SK-N-SH (cell line): ENCODE results near the gene RASAL2. TPM values are rescaled to one million over a fixed set of nuclear protein-coding genes. Genes with fewer than 3 reads are reported as not detected.

Experiments used
- CTCF ChIA-PET: fragments of 300-600, 350-600 bp; formaldehyde crosslinking; extraction: SDS; loops from one replicate; lab custom pipeline; 2021; lab: Yijun Ruan, JAX
- POLR2A ChIA-PET: fragments of 350-600 bp; sonication (Branson Sonifier 250); formaldehyde crosslinking; extraction: SDS; loops from one replicate; lab custom pipeline; 2020; ENCODE audit warnings: antibody characterized with exemption, inconsistent platforms; lab: Yijun Ruan, JAX
- DNase-seq: peaks from one replicate; pipeline ENCODE4 v3.0.0; 2012
- H2AFZ ChIP-seq: fragments of 200-600 bp; sonication (generic); 2 replicates; pipeline ENCODE4 v1.8.1; 2016; ENCODE audit warnings: antibody characterized with exemption, mild to moderate bottlenecking, low read depth
- H3F3A ChIP-seq: fragments of 200-600 bp; sonication (generic); replicated peaks from 2 replicates; pipeline ENCODE3; 2016; ENCODE audit warnings: antibody characterized with exemption, mild to moderate bottlenecking; ENCODE audit not compliant: insufficient read depth
- H3K27ac ChIP-seq, 2 experiments: fragments of 200-500 bp in 1 of 2; fragments of 200-600 bp in 1 of 2; sonication (Bioruptor generic) in 1 of 2; sonication (generic), shearing (Covaris generic) in 1 of 2; 2 replicates each; pipeline versions ENCODE4 v1.5.1 to v1.6.1; 2014 to 2016; ENCODE audit warnings: low read depth in 2 of 2, inconsistent platforms in 1 of 2, low read length in 1 of 2, mild to moderate bottlenecking in 1 of 2, mixed read lengths in 1 of 2
- H3K27me3 ChIP-seq: fragments of 200-600 bp; sonication (generic), shearing (Covaris generic); 2 replicates; pipeline ENCODE4 v1.6.1; 2016; ENCODE audit warnings: mixed run types; ENCODE audit not compliant: insufficient read depth
- H3K36me3 ChIP-seq, 2 experiments: fragments of 200-500 bp in 1 of 2; fragments of 200-600 bp in 1 of 2; sonication (Bioruptor generic) in 1 of 2; sonication (generic) in 1 of 2; replicated peaks in 1 of 2; 2 replicates each; pipeline versions ENCODE3 to v1.5.1; 2014 to 2016; ENCODE audit warnings: low read length in 1 of 2, mild to moderate bottlenecking in 1 of 2; ENCODE audit not compliant: insufficient read depth in 2 of 2, control insufficient read depth in 1 of 2
- H3K4me1 ChIP-seq, 2 experiments: fragments of 200-500 bp in 1 of 2; fragments of 200-600 bp in 1 of 2; sonication (Bioruptor generic) in 1 of 2; sonication (generic), shearing (Covaris generic) in 1 of 2; 2 replicates each; pipeline versions ENCODE4 v1.5.1 to v1.6.1; 2014 to 2016; ENCODE audit warnings: low read depth in 1 of 2, low read length in 1 of 2, mixed run types in 1 of 2; ENCODE audit not compliant: insufficient read depth in 2 of 2, control insufficient read depth in 1 of 2
- H3K4me2 ChIP-seq: fragments of 200-600 bp; sonication (generic), shearing (Covaris generic); 2 replicates; pipeline ENCODE4 v1.6.1; 2017; ENCODE audit warnings: mixed run types
- H3K4me3 ChIP-seq, 2 experiments: fragments of 200-500 bp in 1 of 2; fragments of 200-600 bp in 1 of 2; sonication (Bioruptor generic) in 1 of 2; sonication (generic), shearing (Covaris generic) in 1 of 2; 2 replicates each; pipeline versions ENCODE4 v1.5.1 to v1.8.1; 2014 to 2016; ENCODE audit warnings: low read depth in 2 of 2, inconsistent platforms in 1 of 2, low read length in 1 of 2, mild to moderate bottlenecking in 1 of 2, mixed read lengths in 1 of 2, moderate library complexity in 1 of 2
- H3K79me2 ChIP-seq: fragments of 200-600 bp; sonication (generic); 2 replicates; pipeline ENCODE4 v1.8.1; 2017; ENCODE audit warnings: mild to moderate bottlenecking; ENCODE audit not compliant: insufficient read depth
- H3K9ac ChIP-seq: fragments of 200-600 bp; sonication (generic); 2 replicates; pipeline ENCODE4 v1.6.1; 2017; ENCODE audit warnings: mixed run types
- H3K9me2 ChIP-seq: fragments of 200-600 bp; sonication (generic); 2 replicates; pipeline ENCODE4 v1.6.1; 2017; ENCODE audit warnings: mixed run types
- H3K9me3 ChIP-seq: fragments of 200-600 bp; sonication (generic); 2 replicates; pipeline ENCODE4 v1.6.1; 2017; ENCODE audit warnings: mixed run types, mild to moderate bottlenecking, moderate library complexity
- H4K20me1 ChIP-seq: fragments of 200-600 bp; sonication (generic); 2 replicates; pipeline ENCODE4 v1.6.1; 2017; ENCODE audit warnings: mild to moderate bottlenecking, mixed run types; ENCODE audit not compliant: insufficient read depth
- CTCF ChIP-seq: fragments of 200-600 bp; sonication (generic); IDR thresholded peaks from 2 replicates; pipeline ENCODE4 v1.6.1; 2017; ENCODE audit warnings: antibody characterized with exemption, mild to moderate bottlenecking, moderate library complexity
- EP300 ChIP-seq, 2 experiments: IDR thresholded peaks; 2 replicates each; pipeline versions ENCODE4 v1.4.0 to v1.6.1; 2012; ENCODE audit warnings: borderline replicate concordance in 1 of 2, low read depth in 1 of 2, low read length in 1 of 2
- FOSL2 ChIP-seq: IDR thresholded peaks from 2 replicates; pipeline ENCODE4 v1.4.0; 2012; ENCODE audit warnings: low read depth, mild to moderate bottlenecking, moderate library complexity, borderline replicate concordance
- FOXJ3 ChIP-seq: sonication (generic); formaldehyde crosslinking; IDR thresholded peaks from 2 replicates; pipeline ENCODE4 v1.5.1; 2020; ENCODE audit warnings: mild to moderate bottlenecking, missing genetic modification reagents
- GATA2 ChIP-seq: sonication (generic); formaldehyde crosslinking; IDR thresholded peaks from 2 replicates; pipeline ENCODE4 v1.5.0; 2020; ENCODE audit warnings: mild to moderate bottlenecking, missing genetic modification reagents
- JUND ChIP-seq: IDR thresholded peaks from 2 replicates; pipeline ENCODE4 v1.4.0; 2012
- PBX3 ChIP-seq: IDR thresholded peaks from 2 replicates; pipeline ENCODE4; 2012
- RAD21 ChIP-seq: IDR thresholded peaks from 2 replicates; pipeline ENCODE4 v1.6.1; 2012; ENCODE audit warnings: mild to moderate bottlenecking, low read length
- RXRA ChIP-seq: IDR thresholded peaks from 2 replicates; pipeline ENCODE4 v1.4.0; 2012; ENCODE audit warnings: low read depth, mild to moderate bottlenecking, borderline replicate concordance
- SMC3 ChIP-seq: IDR thresholded peaks from 2 replicates; pipeline ENCODE4 v1.6.1; 2012; ENCODE audit warnings: low read depth, low read length, improper control_type of control experiment
- TAF1 ChIP-seq: IDR thresholded peaks from 2 replicates; pipeline ENCODE4 v1.6.1; 2012; ENCODE audit warnings: low read depth, mild to moderate bottlenecking, low read length, moderate library complexity, borderline replicate concordance
- TCF12 ChIP-seq: IDR thresholded peaks from 2 replicates; pipeline ENCODE4 v1.4.0; 2012
- TEAD4 ChIP-seq: IDR thresholded peaks from 2 replicates; pipeline ENCODE4 v1.4.0; 2012; ENCODE audit warnings: mild to moderate bottlenecking, borderline replicate concordance; ENCODE audit not compliant: insufficient read depth
- WGBS: methylation state at CpG from one replicate; pipeline ENCODE4 v1.1.6; 2017; ENCODE audit warnings: low lambda C conversion rate; 5-methylcytosine and 5-hydroxymethylcytosine counted together
- polyA plus RNA-seq, 3 experiments: library from polyadenylated mRNA; depleted of rRNA; stranded (reverse); fragments of >200 nt; gene quantifications; 2 replicates each; pipeline ENCODE4 v1.2.3, GENCODE V29; 2012

RASAL2 gene
- polyA plus RNA-seq, 1 of the 3 experiments (the other 2 are of a cell fraction): 6.9 TPM

DNA sequence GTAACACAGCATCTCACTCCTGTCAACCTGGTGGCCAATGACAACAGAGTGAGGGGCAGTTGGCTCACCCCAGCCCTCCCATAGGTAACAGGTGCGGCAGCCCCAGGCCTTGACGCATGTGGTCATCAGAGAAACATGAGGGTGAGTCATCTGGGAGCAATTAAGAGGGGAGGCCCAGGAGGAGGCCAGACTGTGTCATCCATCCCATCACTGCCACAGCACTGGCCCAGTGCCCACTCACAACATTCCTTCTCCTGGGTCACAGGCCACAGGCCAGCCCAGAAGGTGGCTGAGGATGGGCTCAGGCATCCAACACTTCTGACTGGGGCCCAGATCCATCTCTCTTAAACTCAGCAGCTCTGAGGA is 436.1 kb downstream of the RASAL2 start (continued):
- TF ChIP-seq TEAD4 (peak; percentile 84), EP300 (IDR thresholded peaks at IDR 0.05; ENCODE audit: borderline replicate concordance in 1 of 2, low read depth in 1 of 2, low read length in 1 of 2) (peak in 1 of 2 experiments; percentile 83; a peak in 2 of 4 replicates), FOSL2 (peak; percentile 94)

GRCh38 chr1:178530502-178530901 is 436.6 kb downstream of the RASAL2 start:
- Histone ChIP-seq H3K27me3 (no peaks in the 10 kb centered on the region), H3K9me3 (no peaks in the 10 kb centered on the region), H3F3A (peaks cover 2% of the 10 kb centered on the region), H3K9ac (no peak overlapping the region), H3K79me2 (no peaks in the 10 kb centered on the region), H3K27ac (no peak overlapping the region), H3K4me1 (peaks cover 11 to 15% of the 10 kb centered on the region in 2 experiments; a peak in 3 of 4 replicates), H3K4me3 (no peak overlapping the region), H4K20me1 (no peaks in the 10 kb centered on the region), H3K4me2 (no peak overlapping the region), H3K9me2 (no peaks in the 10 kb centered on the region), H3K36me3 (no peaks in the 10 kb centered on the region), H2AFZ (no peak overlapping the region)
- no peak for TF ChIP-seq GATA2 (CRISPR knock-in tag)
- no peak for TF ChIP-seq PBX3
- TF ChIP-seq RAD21: no peak
- no peak for TF ChIP-seq FOXJ3 (CRISPR knock-in tag)
- no peak for DNase-seq
- POLR2A ChIA-PET: no interaction called here
- CTCF ChIA-PET: interaction anchor here (0.5 to 6.9 kb wide), 10 partner anchors 11 to 472 kb away, joined by 3 to 68 read pairs (median 10); no protein-coding TSS in a partner anchor
- 91% methylated on average over 3 of the region's 3 CpGs for WGBS

GRCh38 chr1:178531887-178532286 is 438.0 kb downstream of the RASAL2 start:
- WGBS: 80% methylated on average over 7 of the region's 10 CpGs
- Histone ChIP-seq H3K9me2 (no peaks in the 10 kb centered on the region), H2AFZ (peak overlapping the region; percentile 73; the same call in 1 of the 2 replicates), H3K79me2 (no peaks in the 10 kb centered on the region), H3K27ac (no peak overlapping the region), H4K20me1 (no peaks in the 10 kb centered on the region), H3K9me3 (no peaks in the 10 kb centered on the region), H3K27me3 (no peaks in the 10 kb centered on the region), H3K4me3 (no peak overlapping the region; a peak in 1 of 4 replicates), H3K9ac (no peak overlapping the region), H3K4me1 (peaks cover 15 to 17% of the 10 kb centered on the region in 2 experiments; a peak in 3 of 4 replicates), H3F3A (peaks cover 12% of the 10 kb centered on the region), H3K4me2 (no peak overlapping the region), H3K36me3 (no peaks in the 10 kb centered on the region)
- ChIA-PET CTCF (interaction anchor here (0.6 to 6.9 kb wide), 43 partner anchors 9 to 838 kb away, joined by 3 to 68 read pairs (median 4); partner anchors contain the start of gene TOR3A), POLR2A (no interaction called here)
- no peak for TF ChIP-seq CTCF
- TF ChIP-seq EP300 (IDR thresholded peaks at IDR 0.05; ENCODE audit: borderline replicate concordance in 1 of 2, low read depth in 1 of 2, low read length in 1 of 2): no peak
- TF ChIP-seq JUND: no peak
- TF ChIP-seq SMC3: no peak
- no peak for TF ChIP-seq RXRA
- TF ChIP-seq TAF1: no peak
- no peak for TF ChIP-seq TCF12
- no peak for TF ChIP-seq TEAD4
- no peak for DNase-seq
